HEK293 (cell line): ENCODE results near the gene CHGA.

Experiments used
- CTCF ChIA-PET: fragments of 350-600 bp; formaldehyde crosslinking; extraction: SDS; loops from one replicate; lab custom pipeline; 2021; ENCODE audit warnings: antibody characterized with exemption; lab: Yijun Ruan, JAX
- POLR2A ChIA-PET: fragments of 300-600 bp; formaldehyde crosslinking; extraction: SDS; loops from one replicate; lab custom pipeline; 2020; ENCODE audit warnings: antibody characterized with exemption, inconsistent platforms; lab: Yijun Ruan, JAX
- H3K27ac ChIP-seq: fragments of 200-500 bp; sonication (Bioruptor generic); 2 replicates; pipeline ENCODE4 v1.5.1; 2014; ENCODE audit warnings: low read depth, low read length, control low read depth, inconsistent platforms; ENCODE audit errors: extremely low read depth
- H3K36me3 ChIP-seq, 2 experiments: fragments of 200-500 bp in 1 of 2; sonication (Bioruptor generic) in 1 of 2; 1 replicate in 1 of 2; 2 replicates in 1 of 2; pipeline ENCODE4 v1.5.1; 2014 to 2017; ENCODE audit warnings: inconsistent platforms in 2 of 2, low read length in 2 of 2; ENCODE audit not compliant: control insufficient read depth in 2 of 2, insufficient read depth in 1 of 2
- H3K4me1 ChIP-seq: fragments of 200-500 bp; sonication (Bioruptor generic); 2 replicates; pipeline ENCODE4 v1.5.1; 2014; ENCODE audit warnings: mild to moderate bottlenecking, low read length, inconsistent platforms; ENCODE audit not compliant: control insufficient read depth, insufficient read depth
- H3K4me3 ChIP-seq: 2 replicates; pipeline ENCODE4 v1.5.1; 2011; ENCODE audit warnings: low read depth, mild to moderate bottlenecking, control low read depth, low read length, moderate library complexity
- H3K9me3 ChIP-seq: fragments of 200-500 bp; sonication (Bioruptor generic); 2 replicates; pipeline ENCODE4 v1.5.1; 2014; ENCODE audit warnings: low read depth, low read length, inconsistent platforms; ENCODE audit not compliant: control insufficient read depth, insufficient read depth
- GLI2 ChIP-seq: fragments of 450-650 bp; formaldehyde crosslinking; IDR thresholded peaks from 2 replicates; pipeline ENCODE4; 2017; ENCODE audit warnings: missing biosample characterization, missing genetic modification characterization, low read depth, borderline replicate concordance
- GLI4 ChIP-seq: fragments of 450-650 bp; formaldehyde crosslinking; IDR thresholded peaks from 2 replicates; pipeline ENCODE4 v1.5.1; 2016; ENCODE audit warnings: missing biosample characterization, missing genetic modification characterization
- HOXC10 ChIP-seq: sonication (generic); formaldehyde crosslinking; IDR thresholded peaks from 2 replicates; pipeline ENCODE4 v1.8.1; 2023; ENCODE audit warnings: mild to moderate bottlenecking, missing genetic modification reagents
- MZF1 ChIP-seq: fragments of 450-650 bp; formaldehyde crosslinking; IDR thresholded peaks from 2 replicates; pipeline ENCODE4 v1.5.1; 2017; ENCODE audit warnings: missing biosample characterization, missing genetic modification characterization, borderline replicate concordance
- PRDM6 ChIP-seq: fragments of 450-650 bp; formaldehyde crosslinking; IDR thresholded peaks from 2 replicates; pipeline ENCODE4 v1.5.1; 2017; ENCODE audit warnings: missing biosample characterization, missing genetic modification characterization
- RBAK ChIP-seq: fragments of 450-650 bp; formaldehyde crosslinking; IDR thresholded peaks from 2 replicates; pipeline ENCODE4 v1.5.1; 2016; ENCODE audit warnings: missing biosample characterization, missing genetic modification characterization
- ZFP41 ChIP-seq: fragments of 450-650 bp; formaldehyde crosslinking; IDR thresholded peaks from 2 replicates; pipeline ENCODE4 v1.5.1; 2016; ENCODE audit warnings: missing biosample characterization, missing genetic modification characterization, borderline replicate concordance
- ZNF132 ChIP-seq: fragments of 450-650 bp; formaldehyde crosslinking; IDR thresholded peaks from 2 replicates; pipeline ENCODE4 v1.5.1; 2017; ENCODE audit warnings: missing biosample characterization, missing genetic modification characterization, borderline replicate concordance
- ZNF223 ChIP-seq: fragments of 450-650 bp; formaldehyde crosslinking; IDR thresholded peaks from 2 replicates; pipeline ENCODE4 v1.5.1; 2016; ENCODE audit warnings: missing biosample characterization, missing genetic modification characterization
- ZNF239 ChIP-seq: fragments of 450-650 bp; formaldehyde crosslinking; IDR thresholded peaks from 2 replicates; pipeline ENCODE4 v1.5.1; 2016; ENCODE audit warnings: missing biosample characterization, missing genetic modification characterization
- ZNF292 ChIP-seq: fragments of 450-650 bp; formaldehyde crosslinking; IDR thresholded peaks from 2 replicates; pipeline ENCODE4 v1.5.1; 2016; ENCODE audit warnings: low read depth, missing biosample characterization, missing genetic modification characterization, borderline replicate concordance
- ZNF501 ChIP-seq: fragments of 450-650 bp; formaldehyde crosslinking; IDR thresholded peaks from 2 replicates; pipeline ENCODE4 v1.5.1; 2016; ENCODE audit warnings: missing biosample characterization, missing genetic modification characterization
- ZNF510 ChIP-seq: fragments of 450-650 bp; formaldehyde crosslinking; IDR thresholded peaks from 2 replicates; pipeline ENCODE4 v1.5.1; 2018; ENCODE audit warnings: mild to moderate bottlenecking, missing genetic modification characterization, missing biosample characterization; ENCODE audit not compliant: insufficient replicate concordance
- ZNF548 ChIP-seq: fragments of 450-650 bp; formaldehyde crosslinking; IDR thresholded peaks from 2 replicates; pipeline ENCODE4 v1.5.1; 2016; ENCODE audit warnings: missing biosample characterization, missing genetic modification characterization
- ZNF555 ChIP-seq: fragments of 450-650 bp; formaldehyde crosslinking; conservative IDR thresholded peaks from 2 replicates; pipeline ENCODE4 v1.5.1; 2017; ENCODE audit warnings: missing biosample characterization, mild to moderate bottlenecking, missing genetic modification characterization, inconsistent platforms
- ZNF585B ChIP-seq: fragments of 450-650 bp; formaldehyde crosslinking; IDR thresholded peaks from 2 replicates; pipeline ENCODE4 v1.5.1; 2016; ENCODE audit warnings: missing biosample characterization, missing genetic modification characterization
- ZNF645 ChIP-seq: fragments of 450-650 bp; formaldehyde crosslinking; IDR thresholded peaks from 2 replicates; pipeline ENCODE4; 2016; ENCODE audit warnings: missing biosample characterization, missing genetic modification characterization
- ZNF701 ChIP-seq: fragments of 450-650 bp; formaldehyde crosslinking; IDR thresholded peaks from 2 replicates; pipeline ENCODE4 v1.5.1; 2016; ENCODE audit warnings: missing biosample characterization, missing genetic modification characterization
- ZNF704 ChIP-seq: fragments of 450-650 bp; formaldehyde crosslinking; IDR thresholded peaks from 2 replicates; pipeline ENCODE4 v1.5.1; 2016; ENCODE audit warnings: missing biosample characterization, missing genetic modification characterization
- ZNF777 ChIP-seq: fragments of 450-650 bp; formaldehyde crosslinking; IDR thresholded peaks from 2 replicates; pipeline ENCODE4 v1.5.1; 2017; ENCODE audit warnings: missing biosample characterization, missing genetic modification characterization, borderline replicate concordance
- TF ChIP-seq, protein P1 (sequence below): fragments of 450-650 bp; formaldehyde crosslinking; IDR thresholded peaks from 2 replicates; pipeline ENCODE4 v1.5.1; 2016; ENCODE audit warnings: missing biosample characterization, missing genetic modification characterization, low read depth
- TF ChIP-seq, protein P2 (sequence below): fragments of 450-650 bp; formaldehyde crosslinking; IDR thresholded peaks from 2 replicates; pipeline ENCODE4 v1.5.1; 2016; ENCODE audit warnings: missing biosample characterization, missing genetic modification characterization, low read depth
- TF ChIP-seq, protein P3 (sequence below): fragments of 450-650 bp; formaldehyde crosslinking; IDR thresholded peaks from 2 replicates; pipeline ENCODE4 v1.5.1; 2016; ENCODE audit warnings: missing biosample characterization, missing genetic modification characterization, borderline replicate concordance

Gene CHGA

DNA sequence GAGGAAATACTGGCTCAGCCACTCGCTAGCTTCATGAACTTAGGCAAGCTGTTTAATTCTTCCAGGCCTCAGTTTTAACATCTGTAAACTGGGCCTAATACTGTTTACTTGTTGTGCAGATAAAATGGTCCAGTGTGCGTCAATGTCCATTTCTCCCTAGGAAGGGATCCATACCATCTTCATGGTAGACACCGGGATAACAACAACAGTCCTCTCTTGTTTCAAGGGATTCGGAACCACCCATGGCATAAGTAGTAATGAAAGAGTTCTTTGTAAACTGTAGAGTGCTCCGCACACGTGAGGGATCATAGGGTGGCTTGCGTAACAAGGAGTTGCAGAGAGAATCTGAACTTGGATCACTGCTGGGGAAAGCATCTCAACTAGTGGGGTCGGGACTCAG lies 17.3 kb upstream of the CHGA start:
- POLR2A ChIA-PET: no interaction called here
- CTCF ChIA-PET: no interaction called here
- H3K9me3 ChIP-seq: no peaks in the 10 kb centered on the region
- H3K36me3 ChIP-seq: no peaks in the 10 kb centered on the region
- no peak overlapping the region for H3K27ac ChIP-seq
- no peak overlapping the region for H3K4me3 ChIP-seq
- H3K4me1 ChIP-seq: no peaks in the 10 kb centered on the region
- no peak for TF ChIP-seq ZFP41 (tag by site-specific recombination)
- TF ChIP-seq, protein P1, sequence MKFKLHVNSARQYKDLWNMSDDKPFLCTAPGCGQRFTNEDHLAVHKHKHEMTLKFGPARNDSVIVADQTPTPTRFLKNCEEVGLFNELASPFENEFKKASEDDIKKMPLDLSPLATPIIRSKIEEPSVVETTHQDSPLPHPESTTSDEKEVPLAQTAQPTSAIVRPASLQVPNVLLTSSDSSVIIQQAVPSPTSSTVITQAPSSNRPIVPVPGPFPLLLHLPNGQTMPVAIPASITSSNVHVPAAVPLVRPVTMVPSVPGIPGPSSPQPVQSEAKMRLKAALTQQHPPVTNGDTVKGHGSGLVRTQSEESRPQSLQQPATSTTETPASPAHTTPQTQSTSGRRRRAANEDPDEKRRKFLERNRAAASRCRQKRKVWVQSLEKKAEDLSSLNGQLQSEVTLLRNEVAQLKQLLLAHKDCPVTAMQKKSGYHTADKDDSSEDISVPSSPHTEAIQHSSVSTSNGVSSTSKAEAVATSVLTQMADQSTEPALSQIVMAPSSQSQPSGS (tag by site-specific recombination): no peak
- TF ChIP-seq ZNF548 (tag by site-specific recombination): no peak
- no peak for TF ChIP-seq GLI2 (tag by site-specific recombination)
- TF ChIP-seq ZNF704 (tag by site-specific recombination): no peak
- no peak for TF ChIP-seq PRDM6 (tag by site-specific recombination)
- no peak for TF ChIP-seq ZNF223 (tag by site-specific recombination)
- no peak for TF ChIP-seq MZF1 (tag by site-specific recombination)
- no peak for TF ChIP-seq ZNF292
- no peak for TF ChIP-seq ZNF501 (tag by site-specific recombination)
- TF ChIP-seq GLI4 (tag by site-specific recombination): no peak
- TF ChIP-seq ZNF585B (tag by site-specific recombination): no peak
- TF ChIP-seq ZNF239: no peak

GRCh38 chr14:92906420-92906819 lies 16.5 kb upstream of the CHGA start:
- no peaks in the 10 kb centered on the region for H3K9me3 ChIP-seq
- POLR2A ChIA-PET: no interaction called here
- no peaks in the 10 kb centered on the region for H3K4me1 ChIP-seq
- no peaks in the 10 kb centered on the region for H3K36me3 ChIP-seq
- no peak overlapping the region for H3K27ac ChIP-seq
- no peak overlapping the region for H3K4me3 ChIP-seq
- CTCF ChIA-PET: no interaction called here
- TF ChIP-seq, protein P2, sequence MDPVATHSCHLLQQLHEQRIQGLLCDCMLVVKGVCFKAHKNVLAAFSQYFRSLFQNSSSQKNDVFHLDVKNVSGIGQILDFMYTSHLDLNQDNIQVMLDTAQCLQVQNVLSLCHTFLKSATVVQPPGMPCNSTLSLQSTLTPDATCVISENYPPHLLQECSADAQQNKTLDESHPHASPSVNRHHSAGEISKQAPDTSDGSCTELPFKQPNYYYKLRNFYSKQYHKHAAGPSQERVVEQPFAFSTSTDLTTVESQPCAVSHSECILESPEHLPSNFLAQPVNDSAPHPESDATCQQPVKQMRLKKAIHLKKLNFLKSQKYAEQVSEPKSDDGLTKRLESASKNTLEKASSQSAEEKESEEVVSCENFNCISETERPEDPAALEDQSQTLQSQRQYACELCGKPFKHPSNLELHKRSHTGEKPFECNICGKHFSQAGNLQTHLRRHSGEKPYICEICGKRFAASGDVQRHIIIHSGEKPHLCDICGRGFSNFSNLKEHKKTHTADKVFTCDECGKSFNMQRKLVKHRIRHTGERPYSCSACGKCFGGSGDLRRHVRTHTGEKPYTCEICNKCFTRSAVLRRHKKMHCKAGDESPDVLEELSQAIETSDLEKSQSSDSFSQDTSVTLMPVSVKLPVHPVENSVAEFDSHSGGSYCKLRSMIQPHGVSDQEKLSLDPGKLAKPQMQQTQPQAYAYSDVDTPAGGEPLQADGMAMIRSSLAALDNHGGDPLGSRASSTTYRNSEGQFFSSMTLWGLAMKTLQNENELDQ (tag by site-specific recombination): no peak
- TF ChIP-seq ZNF585B (tag by site-specific recombination) (no peak), ZNF510 (tag by site-specific recombination) (no peak), ZNF777 (tag by site-specific recombination) (no peak), ZNF701 (tag by site-specific recombination) (no peak), RBAK (tag by site-specific recombination) (no peak), ZNF555 (tag by site-specific recombination) (no peak), ZNF645 (no peak), ZNF704 (tag by site-specific recombination) (no peak), HOXC10 (CRISPR knock-in tag) (no peak), ZNF132 (no peak)
- TF ChIP-seq, protein P3, sequence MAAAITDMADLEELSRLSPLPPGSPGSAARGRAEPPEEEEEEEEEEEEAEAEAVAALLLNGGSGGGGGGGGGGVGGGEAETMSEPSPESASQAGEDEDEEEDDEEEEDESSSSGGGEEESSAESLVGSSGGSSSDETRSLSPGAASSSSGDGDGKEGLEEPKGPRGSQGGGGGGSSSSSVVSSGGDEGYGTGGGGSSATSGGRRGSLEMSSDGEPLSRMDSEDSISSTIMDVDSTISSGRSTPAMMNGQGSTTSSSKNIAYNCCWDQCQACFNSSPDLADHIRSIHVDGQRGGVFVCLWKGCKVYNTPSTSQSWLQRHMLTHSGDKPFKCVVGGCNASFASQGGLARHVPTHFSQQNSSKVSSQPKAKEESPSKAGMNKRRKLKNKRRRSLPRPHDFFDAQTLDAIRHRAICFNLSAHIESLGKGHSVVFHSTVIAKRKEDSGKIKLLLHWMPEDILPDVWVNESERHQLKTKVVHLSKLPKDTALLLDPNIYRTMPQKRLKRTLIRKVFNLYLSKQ (tag by site-specific recombination): no peak
